GM12878 (cell line): ENCODE measurements around the gene TMEM35A.

Experiments used
- CHD1 ChIP-seq: IDR thresholded peaks from 2 replicates; pipeline ENCODE4 v1.6.1; 2012; ENCODE audit warnings: low read depth, low read length, improper control_type of control experiment
- CHD2 ChIP-seq: IDR thresholded peaks from 2 replicates; pipeline ENCODE4 v1.6.1; 2011; ENCODE audit warnings: low read depth, low read length, improper control_type of control experiment, borderline replicate concordance
- CTCF ChIP-seq, 3 experiments: IDR thresholded peaks in 2 of 3; conservative IDR thresholded peaks in 1 of 3; 2 replicates each; pipeline ENCODE4 v1.5.1; 2011; ENCODE audit warnings: low read depth in 3 of 3, low read length in 3 of 3, mild to moderate bottlenecking in 3 of 3, control low read depth in 2 of 3, moderate library complexity in 2 of 3, inconsistent platforms in 1 of 3, mixed read lengths in 1 of 3; ENCODE audit not compliant: control insufficient read depth in 2 of 3, insufficient read depth in 1 of 3; ENCODE audit errors: extremely low read depth in 1 of 3
- GABPA ChIP-seq: IDR thresholded peaks from 2 replicates; pipeline ENCODE4 v1.6.1; 2014; ENCODE audit warnings: antibody characterized with exemption, low read depth, mild to moderate bottlenecking, inconsistent platforms
- REST ChIP-seq: IDR thresholded peaks from 2 replicates; pipeline ENCODE4 v1.6.1; 2012; ENCODE audit warnings: mild to moderate bottlenecking, low read depth, low read length
- ZNF384 ChIP-seq: IDR thresholded peaks from 2 replicates; pipeline ENCODE4 v1.6.1; 2012; ENCODE audit warnings: low read depth, mild to moderate bottlenecking, low read length, improper control_type of control experiment, borderline replicate concordance

- TF ChIP-seq REST (no peak), CTCF (IDR thresholded peaks at IDR 0.05 in 2 of 3, conservative IDR thresholded peaks at IDR 0.05 in 1 of 3; ENCODE audit: control insufficient read depth in 2 of 3, extremely low read depth in 1 of 3, insufficient read depth in 1 of 3, low read depth in 3 of 3, low read length in 3 of 3) (no peak), CHD1 (no peak), GABPA (no peak), CHD2 (no peak), ZNF384 (no peak)
Observed at GRCh38 chrX:101078716-101079598, at the start of gene TMEM35A.
